Subcutaneous abdominal adipose tissue (tissue), 5 donors: Measurements from ENCODE around the gene ZPLD1.

Experiments
- H3K27ac ChIP-seq: one replicate; pipeline ENCODE4 v1.7.0; 2013; ENCODE audit warnings: low read depth, mild to moderate bottlenecking, inconsistent platforms, low read length, moderate library complexity
- H3K27me3 ChIP-seq, 5 donors: one replicate each; pipeline ENCODE4 v1.7.0; 2013; ENCODE audit warnings: low read length in 5 of 5, inconsistent platforms in 1 of 5; ENCODE audit not compliant: control insufficient read depth in 5 of 5, insufficient read depth in 4 of 5
- H3K36me3 ChIP-seq, 5 donors: one replicate each; pipeline ENCODE4 v1.7.0; 2013; ENCODE audit warnings: low read length in 5 of 5; ENCODE audit not compliant: control insufficient read depth in 5 of 5, insufficient read depth in 5 of 5
- H3K4me1 ChIP-seq, 5 donors: one replicate each; pipeline ENCODE4 v1.7.0; 2013; ENCODE audit warnings: low read length in 5 of 5, mild to moderate bottlenecking in 3 of 5, moderate library complexity in 1 of 5; ENCODE audit not compliant: control insufficient read depth in 5 of 5, insufficient read depth in 5 of 5
- H3K4me3 ChIP-seq, 5 donors: one replicate each; pipeline ENCODE4 v1.7.0; 2013; ENCODE audit warnings: low read length in 5 of 5, low read depth in 1 of 5
- H3K9ac ChIP-seq, 5 donors: one replicate each; pipeline ENCODE4 v1.7.0; 2013; ENCODE audit warnings: low read length in 5 of 5, mild to moderate bottlenecking in 4 of 5, moderate library complexity in 3 of 5
- H3K9me3 ChIP-seq, 5 donors: one replicate each; pipeline ENCODE4 v1.7.0; 2013; ENCODE audit warnings: low read length in 5 of 5; ENCODE audit not compliant: control insufficient read depth in 5 of 5
- donor health status: healthy.
- donor health status: healthy.
- donor health status: healthy.
- donor health status: healthy.
- donor health status: healthy.

ZPLD1 gene

DNA sequence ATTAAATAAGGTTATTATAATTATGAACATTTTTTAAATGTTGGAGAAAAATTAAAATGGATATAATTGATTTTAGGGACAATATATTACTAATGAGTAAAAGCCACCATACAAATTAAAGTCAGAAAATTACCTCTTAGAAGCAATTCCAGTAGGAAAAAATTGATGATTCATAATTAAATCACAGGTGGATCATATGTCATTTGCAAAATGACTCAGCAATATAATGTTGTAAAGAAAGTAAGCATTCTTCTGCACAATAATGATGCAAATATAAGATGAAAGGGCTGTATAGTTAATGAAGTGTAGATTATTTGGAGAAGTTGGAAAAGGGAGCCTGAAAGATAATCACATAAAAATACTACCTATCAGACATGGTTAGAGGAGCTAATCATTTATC lies 25.8 kb downstream of the ZPLD1 start:
- no peaks in the 10 kb centered on the region for H3K9me3 ChIP-seq
- H3K4me1 ChIP-seq, result no peaks in the 10 kb centered on the region

DNA sequence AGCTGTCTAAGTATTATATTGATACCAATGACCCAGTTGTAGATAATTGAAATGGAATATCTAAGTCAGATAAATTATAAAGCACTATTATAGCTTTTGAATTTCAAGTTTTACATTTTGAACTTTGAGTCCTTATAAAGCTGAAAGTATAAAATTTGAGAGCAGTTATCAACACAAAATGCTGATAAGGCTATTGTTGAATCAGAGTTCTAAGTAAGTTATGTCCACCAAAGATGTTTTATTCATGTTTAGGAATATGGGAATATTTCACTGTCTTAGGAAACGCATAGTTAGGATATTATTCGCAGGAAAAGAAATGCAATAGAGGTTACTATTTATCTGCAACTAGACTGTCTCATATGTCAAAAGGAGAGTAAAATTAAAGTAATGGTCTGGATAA lies 29.4 kb downstream of the ZPLD1 start:
- H3K27me3 ChIP-seq, result no peaks in the 10 kb centered on the region
- H3K27ac ChIP-seq, result no peak overlapping the region
- no peak overlapping the region for H3K9ac ChIP-seq
- no peaks in the 10 kb centered on the region for H3K9me3 ChIP-seq
- no peak overlapping the region for H3K4me3 ChIP-seq
- H3K36me3 ChIP-seq, result no peaks in the 10 kb centered on the region
- no peaks in the 10 kb centered on the region for H3K4me1 ChIP-seq

More for the DNA sequence above, 25.8 kb downstream of the ZPLD1 start:
- Histone ChIP-seq H3K36me3 (no peaks in the 10 kb centered on the region), H3K9ac (no peak overlapping the region), H3K4me3 (no peak overlapping the region), H3K27ac (no peak overlapping the region), H3K27me3 (no peaks in the 10 kb centered on the region)

DNA sequence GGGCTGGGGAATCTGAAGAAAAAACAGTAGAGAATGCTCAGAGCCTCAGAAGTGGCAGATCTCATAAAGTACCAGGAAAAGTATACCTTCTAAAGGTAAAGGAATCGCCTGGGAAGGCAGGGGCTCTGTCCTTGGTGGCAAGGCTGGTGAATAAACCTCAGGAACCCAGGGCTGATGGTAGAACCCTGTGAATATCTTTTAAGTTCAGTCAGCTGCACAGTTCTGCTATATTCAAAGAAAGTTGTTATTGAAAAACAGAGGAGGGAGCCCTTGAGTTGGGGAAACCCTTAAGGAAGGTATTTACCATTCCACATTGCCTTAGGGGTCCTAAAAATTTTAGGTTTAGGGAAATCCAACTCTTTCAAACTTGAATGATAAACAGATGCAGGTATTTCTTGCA lies 31.2 kb downstream of the ZPLD1 start:
- Histone ChIP-seq H3K27ac (no peak overlapping the region), H3K9me3 (no peaks in the 10 kb centered on the region), H3K4me1 (no peaks in the 10 kb centered on the region), H3K4me3 (no peak overlapping the region), H3K9ac (no peak overlapping the region), H3K27me3 (no peaks in the 10 kb centered on the region), H3K36me3 (no peaks in the 10 kb centered on the region)

DNA sequence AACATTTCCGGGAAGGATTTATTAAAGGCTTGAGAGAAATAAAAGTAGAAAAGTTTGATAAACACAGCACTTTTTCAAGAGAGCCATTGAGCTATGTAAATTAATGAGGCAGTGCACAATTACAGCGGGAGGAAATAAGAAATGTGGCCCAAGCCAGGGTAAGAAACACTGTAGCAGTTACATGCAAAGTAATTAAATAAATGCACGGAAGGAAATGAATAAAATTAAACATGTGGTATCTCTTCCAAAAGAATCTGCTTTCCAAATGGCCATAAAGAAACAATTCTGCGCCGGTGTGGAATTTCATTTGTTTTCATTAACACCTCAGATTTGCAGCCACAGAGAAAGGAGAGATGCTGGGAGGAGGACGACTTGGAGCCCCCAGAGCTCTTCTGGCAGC lies 35.3 kb downstream of the ZPLD1 start:
- Histone ChIP-seq H3K27me3 (no peaks in the 10 kb centered on the region), H3K4me1 (no peaks in the 10 kb centered on the region), H3K4me3 (no peak overlapping the region), H3K36me3 (no peaks in the 10 kb centered on the region), H3K9ac (no peak overlapping the region), H3K9me3 (no peaks in the 10 kb centered on the region), H3K27ac (no peak overlapping the region)

DNA sequence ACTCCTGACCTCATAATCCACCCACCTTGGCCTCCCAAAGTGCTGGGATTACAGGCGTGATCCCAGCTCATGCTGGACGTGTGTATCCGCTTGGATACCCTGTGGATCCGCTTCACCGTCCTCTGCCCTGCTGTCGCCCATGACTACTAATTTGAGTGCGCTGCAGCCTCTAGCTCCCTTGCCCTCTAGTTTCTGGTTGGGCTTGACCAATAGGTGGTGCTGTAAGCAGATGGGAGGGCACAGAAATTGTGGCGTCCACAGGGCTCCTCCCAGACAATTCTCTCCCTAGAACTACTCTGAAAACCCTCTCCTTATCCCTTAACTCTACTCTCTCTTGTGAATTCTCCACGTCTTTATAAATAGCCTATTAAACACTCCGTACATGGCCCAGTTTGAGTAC lies 36.2 kb downstream of the ZPLD1 start:
- H3K36me3 ChIP-seq, result no peaks in the 10 kb centered on the region
- no peaks in the 10 kb centered on the region for H3K4me1 ChIP-seq
- no peak overlapping the region for H3K4me3 ChIP-seq
- no peak overlapping the region for H3K9ac ChIP-seq
- no peaks in the 10 kb centered on the region for H3K27me3 ChIP-seq
- no peak overlapping the region for H3K27ac ChIP-seq
- no peaks in the 10 kb centered on the region for H3K9me3 ChIP-seq

DNA sequence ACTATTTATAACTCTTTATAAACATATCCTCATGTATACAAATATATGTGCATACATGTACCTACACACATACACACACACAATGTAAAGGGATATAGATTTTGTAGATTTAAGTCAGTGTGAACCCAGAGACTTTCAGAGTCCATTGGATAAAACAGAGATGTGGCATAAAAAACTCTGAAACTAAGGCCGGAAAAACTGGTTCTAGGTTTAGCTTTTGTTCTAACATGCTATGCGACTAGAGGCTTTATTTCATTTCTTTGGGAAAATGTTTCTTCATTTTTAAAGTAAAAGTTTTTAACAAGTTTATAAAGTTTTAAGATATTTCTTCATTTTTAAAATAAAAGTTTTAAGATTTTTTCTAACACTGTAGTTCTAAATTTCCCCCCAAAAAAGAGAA lies 36.7 kb downstream of the ZPLD1 start:
- Histone ChIP-seq H3K27ac (no peak overlapping the region), H3K27me3 (no peaks in the 10 kb centered on the region), H3K4me3 (no peak overlapping the region), H3K4me1 (no peaks in the 10 kb centered on the region), H3K9ac (no peak overlapping the region), H3K36me3 (no peaks in the 10 kb centered on the region), H3K9me3 (no peaks in the 10 kb centered on the region)

DNA sequence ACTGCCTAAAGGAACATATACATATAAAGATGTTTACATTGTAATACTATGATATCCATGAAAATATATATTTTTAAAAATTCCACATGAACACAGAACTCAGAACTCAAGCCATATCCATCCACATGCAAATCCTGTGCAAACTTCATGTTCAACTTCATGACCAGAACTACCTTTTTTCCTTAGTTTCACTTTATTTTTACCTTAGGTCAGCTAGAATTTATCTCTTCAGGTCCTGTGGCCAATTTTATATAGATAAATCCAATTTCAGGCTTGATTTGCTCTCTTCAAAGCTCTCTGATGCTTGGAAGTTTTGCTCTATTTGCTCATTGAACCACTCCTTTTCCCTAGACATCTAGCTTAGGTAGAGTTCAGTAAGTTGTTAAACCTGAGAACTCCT lies 38.8 kb downstream of the ZPLD1 start:
- no peaks in the 10 kb centered on the region for H3K9me3 ChIP-seq
- H3K9ac ChIP-seq, result no peak overlapping the region
- H3K4me1 ChIP-seq, result no peaks in the 10 kb centered on the region
- no peak overlapping the region for H3K27ac ChIP-seq
- no peaks in the 10 kb centered on the region for H3K36me3 ChIP-seq
- H3K4me3 ChIP-seq, result no peak overlapping the region
- H3K27me3 ChIP-seq, result no peaks in the 10 kb centered on the region

DNA sequence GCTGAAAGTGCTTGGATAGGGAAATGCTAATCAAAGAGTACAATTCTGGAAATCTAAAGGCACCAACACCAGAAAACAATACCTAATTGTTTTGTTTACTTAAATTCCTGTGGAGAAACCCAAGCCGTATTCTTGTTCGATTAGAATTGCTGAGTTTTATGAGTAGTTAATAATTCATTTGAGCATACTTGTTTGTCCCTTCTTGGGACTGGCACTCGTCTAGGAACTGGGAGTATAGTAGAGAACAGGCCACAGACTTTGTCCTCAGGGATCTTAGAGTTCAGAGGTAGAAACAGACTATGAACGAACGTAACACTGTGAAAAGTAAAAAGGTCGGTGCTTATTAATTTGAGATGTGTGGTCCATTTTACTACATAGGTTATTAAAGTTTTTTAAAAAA lies 39.4 kb downstream of the ZPLD1 start:
- Histone ChIP-seq H3K36me3 (no peaks in the 10 kb centered on the region), H3K4me1 (no peaks in the 10 kb centered on the region), H3K27ac (no peak overlapping the region), H3K9me3 (no peaks in the 10 kb centered on the region), H3K27me3 (no peaks in the 10 kb centered on the region), H3K4me3 (no peak overlapping the region), H3K9ac (no peak overlapping the region)

DNA sequence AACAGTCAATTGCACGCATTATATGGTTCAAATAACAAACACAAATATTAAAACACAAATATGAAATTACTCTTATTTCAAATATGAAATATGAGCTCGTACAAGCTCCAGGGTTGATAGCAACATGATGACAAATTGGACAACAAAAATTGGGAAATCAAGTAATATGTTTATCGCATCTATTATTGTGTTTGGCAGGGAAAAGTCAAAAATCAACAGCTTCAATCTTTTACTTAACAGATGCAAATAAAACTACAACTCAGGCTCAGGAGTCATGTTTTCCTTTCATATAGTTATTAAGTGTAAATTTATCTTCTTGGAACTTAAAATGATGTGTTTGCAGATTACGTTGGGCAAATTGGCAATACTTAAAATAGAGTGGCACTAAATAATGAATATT lies 41.4 kb downstream of the ZPLD1 start:
- H3K27me3 ChIP-seq, result no peaks in the 10 kb centered on the region
- no peak overlapping the region for H3K4me3 ChIP-seq
- no peaks in the 10 kb centered on the region for H3K9me3 ChIP-seq
- peaks cover 0 to 14% (median 11%) of the 10 kb centered on the region in 5 donors for H3K4me1 ChIP-seq
- H3K9ac ChIP-seq, result no peak overlapping the region
- no peak overlapping the region for H3K27ac ChIP-seq
- no peaks in the 10 kb centered on the region for H3K36me3 ChIP-seq

DNA sequence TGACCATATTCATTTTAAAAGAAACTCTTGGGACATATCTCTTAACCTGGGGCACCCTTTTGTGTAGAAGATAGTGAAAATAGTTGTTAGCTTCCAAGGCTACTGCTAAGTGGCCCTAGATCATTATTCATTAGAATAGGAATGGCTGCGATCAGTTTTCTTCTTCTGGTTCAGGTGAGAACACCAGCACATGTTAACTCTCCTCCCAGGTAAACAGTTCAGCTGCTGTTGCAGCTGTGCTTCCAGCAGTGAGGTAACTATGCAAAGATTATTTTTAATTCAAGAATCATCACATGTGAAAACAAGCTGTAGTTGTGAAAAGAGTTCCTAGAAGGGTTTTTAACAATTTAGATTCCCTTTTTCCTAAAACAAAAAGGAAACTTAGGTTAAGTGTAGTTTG lies 43.3 kb downstream of the ZPLD1 start:
- Histone ChIP-seq H3K9me3 (no peaks in the 10 kb centered on the region), H3K27me3 (no peaks in the 10 kb centered on the region), H3K4me1 (peaks cover 0 to 19% (median 11%) of the 10 kb centered on the region in 5 donors), H3K36me3 (no peaks in the 10 kb centered on the region), H3K27ac (no peak overlapping the region), H3K4me3 (no peak overlapping the region), H3K9ac (no peak overlapping the region)

DNA sequence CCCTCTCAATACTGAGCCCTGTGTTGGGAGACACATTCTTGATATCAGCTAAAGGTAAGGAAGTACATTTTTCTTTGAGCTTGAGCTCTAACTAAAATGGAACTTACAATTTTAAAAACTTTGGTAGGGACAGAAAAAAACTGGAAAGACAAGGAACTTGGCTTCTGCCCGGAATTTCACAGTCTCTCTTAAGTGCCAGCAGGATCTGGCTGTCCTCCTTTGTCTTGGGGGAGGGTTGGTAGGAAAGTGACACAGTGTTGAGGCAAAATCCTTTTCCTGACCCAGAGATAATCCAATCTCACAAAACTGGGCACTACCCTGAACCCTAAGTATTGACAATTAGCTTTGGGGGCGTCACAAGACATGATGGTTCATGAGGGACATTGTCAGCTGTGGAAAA lies 45.3 kb downstream of the ZPLD1 start:
- H3K27ac ChIP-seq, result no peak overlapping the region
- H3K9me3 ChIP-seq, result no peaks in the 10 kb centered on the region
- H3K4me1 ChIP-seq, result peaks cover 0 to 19% (median 11%) of the 10 kb centered on the region in 5 donors
- no peaks in the 10 kb centered on the region for H3K36me3 ChIP-seq
- H3K9ac ChIP-seq, result no peak overlapping the region
- H3K4me3 ChIP-seq, result peak overlapping the region in 1 of 5 donors; percentile 7
- H3K27me3 ChIP-seq, result no peaks in the 10 kb centered on the region
